ENCODE data around the gene CTNNBIP1.

DNA sequence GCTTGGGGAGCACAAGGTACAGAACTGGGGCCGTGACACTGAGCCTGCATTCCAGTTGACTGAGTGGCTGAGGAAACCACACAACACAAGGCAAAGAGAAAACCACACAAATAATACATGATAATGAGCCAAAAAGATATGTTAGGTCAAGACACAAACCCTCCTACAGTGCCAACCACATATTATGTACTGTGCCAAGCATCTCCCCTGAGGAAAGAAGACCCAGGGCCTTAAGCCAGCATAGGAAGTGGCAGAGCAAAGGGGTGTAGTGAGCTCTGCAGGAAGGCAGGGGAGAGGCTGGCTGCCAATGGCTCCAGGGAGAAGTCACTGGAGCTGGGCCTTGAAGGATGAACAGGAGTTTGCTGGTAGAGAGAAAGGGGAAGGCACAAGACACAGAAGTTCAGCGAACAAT, 28.2 kb downstream of the CTNNBIP1 start:
- TF ChIP-seq, protein P1, sequence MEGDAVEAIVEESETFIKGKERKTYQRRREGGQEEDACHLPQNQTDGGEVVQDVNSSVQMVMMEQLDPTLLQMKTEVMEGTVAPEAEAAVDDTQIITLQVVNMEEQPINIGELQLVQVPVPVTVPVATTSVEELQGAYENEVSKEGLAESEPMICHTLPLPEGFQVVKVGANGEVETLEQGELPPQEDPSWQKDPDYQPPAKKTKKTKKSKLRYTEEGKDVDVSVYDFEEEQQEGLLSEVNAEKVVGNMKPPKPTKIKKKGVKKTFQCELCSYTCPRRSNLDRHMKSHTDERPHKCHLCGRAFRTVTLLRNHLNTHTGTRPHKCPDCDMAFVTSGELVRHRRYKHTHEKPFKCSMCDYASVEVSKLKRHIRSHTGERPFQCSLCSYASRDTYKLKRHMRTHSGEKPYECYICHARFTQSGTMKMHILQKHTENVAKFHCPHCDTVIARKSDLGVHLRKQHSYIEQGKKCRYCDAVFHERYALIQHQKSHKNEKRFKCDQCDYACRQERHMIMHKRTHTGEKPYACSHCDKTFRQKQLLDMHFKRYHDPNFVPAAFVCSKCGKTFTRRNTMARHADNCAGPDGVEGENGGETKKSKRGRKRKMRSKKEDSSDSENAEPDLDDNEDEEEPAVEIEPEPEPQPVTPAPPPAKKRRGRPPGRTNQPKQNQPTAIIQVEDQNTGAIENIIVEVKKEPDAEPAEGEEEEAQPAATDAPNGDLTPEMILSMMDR (IDR thresholded peaks at IDR 0.05; ENCODE audit: low read length) = no peak
- TF ChIP-seq EZH2 (IDR thresholded peaks at IDR 0.05; ENCODE audit: borderline replicate concordance, low read length) = no peak
